Activated gamma-delta T cell (primary cell): ENCODE results near the gene MUCL3.
"Not testable (repeated sequence)": the region's sequence is repeated elsewhere in the genome, so short reads cannot be mapped to it uniquely, and the experiment has no call there.

Experiments used
- DNase-seq: peaks from one replicate; lab custom pipeline; 2025; lab: John Stamatoyannopoulos, UW
- total RNA-seq, 2 donors: gene quantifications; one replicate each; lab custom pipeline; 2026; lab: John Stamatoyannopoulos, UW

MUCL3 gene
- 0 to 0.13 reads per million in 2 donors for total RNA-seq

- DNase-seq: no peak
These were observed at the start of gene MUCL3 for GRCh38 chr6:30940361-30940986. Gene MUCL3, plus strand, starts transcription at chr6:30940973. Its CDS starts 27 bp downstream, at chr6:30941000.

GRCh38 chr6:30891450-30891723 lies 49.4 kb upstream of the MUCL3 start:
- DNase-seq: no peak

GRCh38 chr6:30891816-30892538 lies 48.8 kb upstream of the MUCL3 start:
- no peak for DNase-seq

GRCh38 chr6:30893001-30893591 lies 47.7 kb upstream of the MUCL3 start:
- no peak for DNase-seq

- no peak for DNase-seq
These were observed 47.1 kb upstream of the MUCL3 start for GRCh38 chr6:30893666-30894065.

- no peak for DNase-seq
These were observed 46.4 kb upstream of the MUCL3 start for GRCh38 chr6:30894381-30894780.

- DNase-seq: no peak
These were observed 45.8 kb upstream of the MUCL3 start for GRCh38 chr6:30894935-30895334.

- DNase-seq: no peak
These were observed 45.4 kb upstream of the MUCL3 start for GRCh38 chr6:30895343-30895742.

- no peak for DNase-seq
These were observed 44.2 kb upstream of the MUCL3 start for GRCh38 chr6:30896541-30896940.

GRCh38 chr6:30897882-30898281 lies 42.9 kb upstream of the MUCL3 start:
- DNase-seq: no peak

GRCh38 chr6:30898750-30899360 lies 41.9 kb upstream of the MUCL3 start:
- DNase-seq: no peak

GRCh38 chr6:30900863-30901417 lies 39.8 kb upstream of the MUCL3 start:
- DNase-seq: no peak

GRCh38 chr6:30901436-30901835 lies 39.3 kb upstream of the MUCL3 start:
- DNase-seq: no peak

GRCh38 chr6:30902196-30902595 lies 38.6 kb upstream of the MUCL3 start:
- not testable (repeated sequence) for DNase-seq

- no peak for DNase-seq
These were observed 38.1 kb upstream of the MUCL3 start for GRCh38 chr6:30902709-30903108.

GRCh38 chr6:30903236-30903635 lies 37.5 kb upstream of the MUCL3 start:
- no peak for DNase-seq

- DNase-seq: not testable (repeated sequence)
These were observed 33.4 kb upstream of the MUCL3 start for GRCh38 chr6:30907290-30907757.

- peak; percentile 53 for DNase-seq
These were observed 32.8 kb upstream of the MUCL3 start, which contains the start of gene GTF2H4 for GRCh38 chr6:30907758-30908591. Gene GTF2H4, plus strand, starts transcription at chr6:30908207.

GRCh38 chr6:30908700-30909099 lies 32.1 kb upstream of the MUCL3 start:
- DNase-seq: no peak

- DNase-seq: not testable (repeated sequence)
These were observed 30.3 kb upstream of the MUCL3 start for GRCh38 chr6:30910473-30910872.

GRCh38 chr6:30912746-30913520 lies 27.8 kb upstream of the MUCL3 start:
- DNase-seq: no peak
